ENCODE results near the gene LRRC10.

GRCh38 chr12:69645031-69645430, 34.3 kb upstream of the LRRC10 start:
- no peak for TF ChIP-seq CTCF (IDR thresholded peaks at IDR 0.05)
- no peak for TF ChIP-seq ZFX (IDR thresholded peaks at IDR 0.05; ENCODE audit: borderline replicate concordance)

All from 22Rv1 (cell line).